HG03520 (cell line): ENCODE data around the gene UPK3A.
"Not testable (repeated sequence)": the region's sequence is repeated elsewhere in the genome, so short reads cannot be mapped to it uniquely, and the experiment has no call there.

ENCODE experiments used
- ATAC-seq: cut with Tn5 transposase; IDR thresholded peaks from one replicate; pipeline ENCODE4 v1.9.1; 2021; ENCODE audit warnings: mild to moderate bottlenecking, moderate library complexity; ENCODE audit not compliant: unreplicated experiment

The UPK3A gene

GRCh38 chr22:45278125-45278524 lies 6.6 kb upstream of the UPK3A start:
- ATAC-seq = no peak

- ATAC-seq = no peak
These were observed 4.2 kb upstream of the UPK3A start for GRCh38 chr22:45280587-45280980.

- ATAC-seq = no peak
These were observed 3.7 kb upstream of the UPK3A start for GRCh38 chr22:45281010-45281409.

GRCh38 chr22:45285263-45286058 lies 712 bp downstream of the UPK3A start:
- no peak for ATAC-seq

GRCh38 chr22:45286854-45287551 lies 2.3 kb downstream of the UPK3A start:
- no peak for ATAC-seq

GRCh38 chr22:45290410-45290936 lies 5.7 kb downstream of the UPK3A start:
- no peak for ATAC-seq

GRCh38 chr22:45291061-45291930 lies 6.5 kb downstream of the UPK3A start:
- ATAC-seq = no peak

GRCh38 chr22:45291931-45292290 lies 7.2 kb downstream of the UPK3A start:
- no peak for ATAC-seq

- ATAC-seq = no peak
These were observed 8.1 kb downstream of the UPK3A start for GRCh38 chr22:45292731-45293442.

- no peak for ATAC-seq
These were observed 9.3 kb downstream of the UPK3A start for GRCh38 chr22:45294030-45294429.

- ATAC-seq = not testable (repeated sequence)
These were observed 10.3 kb downstream of the UPK3A start for GRCh38 chr22:45295004-45295403.

GRCh38 chr22:45295492-45295891 lies 10.7 kb downstream of the UPK3A start:
- ATAC-seq = no peak

- no peak for ATAC-seq
These were observed 12.0 kb downstream of the UPK3A start for GRCh38 chr22:45296628-45297297.

- no peak for ATAC-seq
These were observed 14.3 kb downstream of the UPK3A start for GRCh38 chr22:45298934-45299505.

GRCh38 chr22:45302751-45303150 lies 18.0 kb downstream of the UPK3A start:
- no peak for ATAC-seq

GRCh38 chr22:45303181-45303580 lies 18.4 kb downstream of the UPK3A start:
- no peak for ATAC-seq

GRCh38 chr22:45304971-45305370 lies 20.2 kb downstream of the UPK3A start:
- no peak for ATAC-seq

GRCh38 chr22:45305456-45306075 lies 20.8 kb downstream of the UPK3A start:
- ATAC-seq = no peak

GRCh38 chr22:45306139-45306538 lies 21.4 kb downstream of the UPK3A start:
- ATAC-seq = no peak
